WTC11 (cell line): ENCODE measurements around the gene LACTBL1. TPM values are rescaled to one million over a fixed set of nuclear protein-coding genes. Genes with fewer than 3 reads are reported as not detected.
A peak's percentile ranks its signal among the peaks of the same experiment; 100 is the strongest.

Experiments used
- ATAC-seq: fragments of 200-7000 bp; cut with Tn5 transposase; 2 replicates; pipeline ENCODE4 v1.10.0; 2021; ENCODE audit warnings: mild to moderate bottlenecking, moderate library complexity
- CTCF ChIA-PET: fragments of 300-600 bp; sonication (Branson Sonifier 250); formaldehyde crosslinking; loops from one replicate; lab custom pipeline; 2021; ENCODE audit warnings: antibody characterized with exemption; lab: Charles Lee
- POLR2A ChIA-PET: fragments of 350-600 bp; sonication (Branson Sonifier 250); formaldehyde crosslinking; loops from one replicate; lab custom pipeline; 2021; ENCODE audit warnings: antibody characterized with exemption; lab: Charles Lee
- DNase-seq: peaks from one replicate; pipeline ENCODE4 v3.0.0; 2021; ENCODE audit warnings: low spot score
- H3K27ac Mint-ChIP-seq: 2 replicates; pipeline ENCODE4 v1.8.0; 2021; ENCODE audit warnings: mixed read lengths
- H3K27me3 Mint-ChIP-seq: 2 replicates; pipeline ENCODE4 v1.8.0; 2021; ENCODE audit warnings: low read depth, mild to moderate bottlenecking, moderate library complexity, mixed read lengths
- H3K36me3 Mint-ChIP-seq: 2 replicates; pipeline ENCODE4 v1.8.0; 2021; ENCODE audit warnings: mixed read lengths
- H3K4me1 Mint-ChIP-seq: 2 replicates; pipeline ENCODE4 v1.8.0; 2022; ENCODE audit warnings: mixed read lengths
- H3K4me3 Mint-ChIP-seq: 2 replicates; pipeline ENCODE4 v1.8.0; 2021; ENCODE audit warnings: mild to moderate bottlenecking, moderate library complexity, mixed read lengths
- H3K9me3 Mint-ChIP-seq: 2 replicates; pipeline ENCODE4 v1.8.0; 2021; ENCODE audit warnings: mixed read lengths
- ATF1 ChIP-seq: sonication (generic); formaldehyde crosslinking; IDR thresholded peaks from 2 replicates; pipeline ENCODE4 v1.8.1; 2023; ENCODE audit warnings: mild to moderate bottlenecking, moderate library complexity, missing genetic modification reagents
- CBFB ChIP-seq: sonication (generic); formaldehyde crosslinking; IDR thresholded peaks from 2 replicates; pipeline ENCODE4 v1.8.1; 2022; ENCODE audit warnings: mild to moderate bottlenecking, low read depth, missing genetic modification reagents
- E2F4 ChIP-seq: sonication (generic); formaldehyde crosslinking; IDR thresholded peaks from 2 replicates; pipeline ENCODE4 v1.8.1; 2022; ENCODE audit warnings: low read depth, mild to moderate bottlenecking, moderate library complexity, missing genetic modification reagents, borderline replicate concordance
- FOXP4 ChIP-seq: sonication (generic); formaldehyde crosslinking; IDR thresholded peaks from 2 replicates; pipeline ENCODE4 v1.8.0; 2022; ENCODE audit warnings: mild to moderate bottlenecking, missing genetic modification reagents
- GTF2I ChIP-seq: fragments of 250-450 bp; sonication (Bioruptor Pico); conservative IDR thresholded peaks from 2 replicates; pipeline ENCODE4 v1.4.0; 2021; ENCODE audit warnings: mild to moderate bottlenecking
- NFE2L1 ChIP-seq: sonication (generic); formaldehyde crosslinking; IDR thresholded peaks from 2 replicates; pipeline ENCODE4 v1.8.1; 2023; ENCODE audit warnings: missing genetic modification reagents
- RORB ChIP-seq: fragments of 250-450 bp; sonication (Bioruptor Pico); IDR thresholded peaks from 2 replicates; pipeline ENCODE4 v1.9.0; 2021; ENCODE audit warnings: mild to moderate bottlenecking
- TCF7 ChIP-seq: sonication (generic); formaldehyde crosslinking; IDR thresholded peaks from 2 replicates; pipeline ENCODE4 v1.8.0; 2022; ENCODE audit warnings: mild to moderate bottlenecking, low read depth, missing genetic modification reagents, moderate library complexity
- ZMAT4 ChIP-seq: fragments of 250-450 bp; sonication (Bioruptor Pico); IDR thresholded peaks from 2 replicates; pipeline ENCODE4 v1.9.0; 2021; ENCODE audit warnings: mild to moderate bottlenecking
- ZNF416 ChIP-seq: fragments of 250-450 bp; sonication (Bioruptor Pico); IDR thresholded peaks from 2 replicates; pipeline ENCODE4 v1.9.0; 2021; ENCODE audit warnings: mild to moderate bottlenecking, inconsistent platforms
- ZNF423 ChIP-seq: fragments of 250-450 bp; sonication (Bioruptor Pico); IDR thresholded peaks from 2 replicates; pipeline ENCODE4 v2.1.2; 2022; ENCODE audit warnings: mild to moderate bottlenecking, moderate library complexity
- total RNA-seq: library from RNA; stranded (reverse); gene quantifications from 3 replicates; pipeline ENCODE4 v1.2.3, GENCODE V29; 2021
- TF ChIP-seq, protein P1 (sequence below): fragments of 250-450 bp; sonication (Bioruptor Pico); IDR thresholded peaks from 2 replicates; pipeline ENCODE4 v2.1.2; 2022; ENCODE audit warnings: mild to moderate bottlenecking, moderate library complexity
- TF ChIP-seq, protein P2 (sequence below): sonication (generic); formaldehyde crosslinking; IDR thresholded peaks from 2 replicates; pipeline ENCODE4 v1.8.1; 2023; ENCODE audit warnings: mild to moderate bottlenecking, missing genetic modification reagents, moderate library complexity
- TF ChIP-seq, protein P3 (sequence below): sonication (generic); formaldehyde crosslinking; IDR thresholded peaks from 2 replicates; pipeline ENCODE4 v1.8.1; 2022; ENCODE audit warnings: low read depth, missing genetic modification reagents, borderline replicate concordance
- TF ChIP-seq, protein P4 (sequence below): sonication (generic); formaldehyde crosslinking; conservative IDR thresholded peaks from 2 replicates; pipeline ENCODE4 v1.8.1; 2023; ENCODE audit warnings: mild to moderate bottlenecking, low read depth, missing genetic modification reagents, moderate library complexity

Gene LACTBL1
- total RNA-seq, 1 experiment from 2014 or later: not detected

DNA sequence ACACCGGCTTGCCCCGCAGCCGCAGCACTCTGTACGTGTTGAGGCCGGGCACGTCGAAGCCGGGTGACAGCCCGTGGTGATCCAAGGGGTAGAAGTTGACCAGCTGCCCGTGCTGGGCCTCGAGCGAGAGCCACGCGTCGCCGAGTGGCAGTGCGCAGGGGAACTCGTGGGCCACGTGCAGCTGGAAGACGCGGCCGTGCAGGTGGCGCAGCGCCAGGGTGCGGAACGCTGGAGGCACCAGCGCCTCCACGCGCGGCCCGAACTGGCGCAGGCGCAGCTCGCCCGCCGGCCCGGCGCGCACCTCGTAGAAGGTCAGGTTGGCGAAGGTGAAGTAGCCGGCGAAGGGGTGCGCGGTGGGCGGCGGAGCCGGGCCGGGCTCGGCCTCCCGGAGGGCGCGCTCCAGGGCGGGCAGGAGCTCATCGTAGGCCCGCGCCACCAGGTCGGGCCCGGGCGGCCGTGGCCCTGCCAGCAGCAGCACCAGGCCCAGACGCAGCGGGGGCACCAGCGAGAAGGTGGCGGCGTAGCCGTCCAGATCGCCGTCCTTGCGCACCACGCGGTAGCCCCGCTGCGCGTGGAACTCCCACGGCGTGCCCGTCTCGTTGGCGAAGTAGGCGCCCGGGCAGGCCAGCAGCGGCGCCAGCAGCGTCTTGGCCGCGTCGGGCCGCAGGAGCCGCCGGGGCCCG, 19.5 kb downstream of the LACTBL1 start:
- Mint-ChIP-seq H3K36me3 (no peaks in the 10 kb centered on the region), H3K4me1 (no peaks in the 10 kb centered on the region), H3K27ac (no peak overlapping the region), H3K9me3 (no peaks in the 10 kb centered on the region), H3K4me3 (peak overlapping the region; percentile 18; the same call in 1 of the 2 replicates), H3K27me3 (peaks cover 50% of the 10 kb centered on the region)
- CTCF ChIA-PET: interaction anchor here (0.6 to 3.0 kb wide), 6 partner anchors 11 to 249 kb away, joined by 3 to 18 read pairs (median 3); no protein-coding TSS in a partner anchor
- TF ChIP-seq, protein P1, sequence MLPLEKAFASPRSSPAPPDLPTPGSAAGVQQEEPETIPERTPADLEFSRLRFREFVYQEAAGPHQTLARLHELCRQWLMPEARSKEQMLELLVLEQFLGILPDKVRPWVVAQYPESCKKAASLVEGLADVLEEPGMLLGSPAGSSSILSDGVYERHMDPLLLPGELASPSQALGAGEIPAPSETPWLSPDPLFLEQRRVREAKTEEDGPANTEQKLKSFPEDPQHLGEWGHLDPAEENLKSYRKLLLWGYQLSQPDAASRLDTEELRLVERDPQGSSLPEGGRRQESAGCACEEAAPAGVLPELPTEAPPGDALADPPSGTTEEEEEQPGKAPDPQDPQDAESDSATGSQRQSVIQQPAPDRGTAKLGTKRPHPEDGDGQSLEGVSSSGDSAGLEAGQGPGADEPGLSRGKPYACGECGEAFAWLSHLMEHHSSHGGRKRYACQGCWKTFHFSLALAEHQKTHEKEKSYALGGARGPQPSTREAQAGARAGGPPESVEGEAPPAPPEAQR (CRISPR knock-in tag): no peak
- TF ChIP-seq, protein P2, sequence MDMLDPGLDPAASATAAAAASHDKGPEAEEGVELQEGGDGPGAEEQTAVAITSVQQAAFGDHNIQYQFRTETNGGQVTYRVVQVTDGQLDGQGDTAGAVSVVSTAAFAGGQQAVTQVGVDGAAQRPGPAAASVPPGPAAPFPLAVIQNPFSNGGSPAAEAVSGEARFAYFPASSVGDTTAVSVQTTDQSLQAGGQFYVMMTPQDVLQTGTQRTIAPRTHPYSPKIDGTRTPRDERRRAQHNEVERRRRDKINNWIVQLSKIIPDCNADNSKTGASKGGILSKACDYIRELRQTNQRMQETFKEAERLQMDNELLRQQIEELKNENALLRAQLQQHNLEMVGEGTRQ (CRISPR knock-in tag): 0 out of 2 replicates have a peak, but pooled peaks have one; percentile 33
- peak; percentile 40; the same call in 1 of the 2 replicates for TF ChIP-seq ZNF423 (CRISPR knock-in tag)
- TF ChIP-seq ATF1 (CRISPR knock-in tag): peak; percentile 69; the same call in 1 of the 2 replicates
- TF ChIP-seq NFE2L1: peak; percentile 31; the same call in 1 of the 2 replicates
- TF ChIP-seq, protein P3, sequence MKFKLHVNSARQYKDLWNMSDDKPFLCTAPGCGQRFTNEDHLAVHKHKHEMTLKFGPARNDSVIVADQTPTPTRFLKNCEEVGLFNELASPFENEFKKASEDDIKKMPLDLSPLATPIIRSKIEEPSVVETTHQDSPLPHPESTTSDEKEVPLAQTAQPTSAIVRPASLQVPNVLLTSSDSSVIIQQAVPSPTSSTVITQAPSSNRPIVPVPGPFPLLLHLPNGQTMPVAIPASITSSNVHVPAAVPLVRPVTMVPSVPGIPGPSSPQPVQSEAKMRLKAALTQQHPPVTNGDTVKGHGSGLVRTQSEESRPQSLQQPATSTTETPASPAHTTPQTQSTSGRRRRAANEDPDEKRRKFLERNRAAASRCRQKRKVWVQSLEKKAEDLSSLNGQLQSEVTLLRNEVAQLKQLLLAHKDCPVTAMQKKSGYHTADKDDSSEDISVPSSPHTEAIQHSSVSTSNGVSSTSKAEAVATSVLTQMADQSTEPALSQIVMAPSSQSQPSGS (CRISPR knock-in tag): no peak
- TF ChIP-seq, protein P4, sequence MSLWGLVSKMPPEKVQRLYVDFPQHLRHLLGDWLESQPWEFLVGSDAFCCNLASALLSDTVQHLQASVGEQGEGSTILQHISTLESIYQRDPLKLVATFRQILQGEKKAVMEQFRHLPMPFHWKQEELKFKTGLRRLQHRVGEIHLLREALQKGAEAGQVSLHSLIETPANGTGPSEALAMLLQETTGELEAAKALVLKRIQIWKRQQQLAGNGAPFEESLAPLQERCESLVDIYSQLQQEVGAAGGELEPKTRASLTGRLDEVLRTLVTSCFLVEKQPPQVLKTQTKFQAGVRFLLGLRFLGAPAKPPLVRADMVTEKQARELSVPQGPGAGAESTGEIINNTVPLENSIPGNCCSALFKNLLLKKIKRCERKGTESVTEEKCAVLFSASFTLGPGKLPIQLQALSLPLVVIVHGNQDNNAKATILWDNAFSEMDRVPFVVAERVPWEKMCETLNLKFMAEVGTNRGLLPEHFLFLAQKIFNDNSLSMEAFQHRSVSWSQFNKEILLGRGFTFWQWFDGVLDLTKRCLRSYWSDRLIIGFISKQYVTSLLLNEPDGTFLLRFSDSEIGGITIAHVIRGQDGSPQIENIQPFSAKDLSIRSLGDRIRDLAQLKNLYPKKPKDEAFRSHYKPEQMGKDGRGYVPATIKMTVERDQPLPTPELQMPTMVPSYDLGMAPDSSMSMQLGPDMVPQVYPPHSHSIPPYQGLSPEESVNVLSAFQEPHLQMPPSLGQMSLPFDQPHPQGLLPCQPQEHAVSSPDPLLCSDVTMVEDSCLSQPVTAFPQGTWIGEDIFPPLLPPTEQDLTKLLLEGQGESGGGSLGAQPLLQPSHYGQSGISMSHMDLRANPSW (CRISPR knock-in tag): 0 out of 2 replicates have a peak, but pooled peaks have one; percentile 74
- TF ChIP-seq FOXP4 (CRISPR knock-in tag): peak; percentile 23; the same call in 1 of the 2 replicates
- POLR2A ChIA-PET: no interaction called here
- ATAC-seq: peak; percentile 63
- peak; percentile 33 for DNase-seq

GRCh38 chr1:22952694-22953056, 20.0 kb downstream of the LACTBL1 start:
- Mint-ChIP-seq H3K4me3 (peak overlapping the region; percentile 18; the same call in 1 of the 2 replicates), H3K27me3 (peaks cover 50% of the 10 kb centered on the region), H3K27ac (no peak overlapping the region), H3K9me3 (no peaks in the 10 kb centered on the region), H3K36me3 (no peaks in the 10 kb centered on the region), H3K4me1 (no peaks in the 10 kb centered on the region)
- no peak for DNase-seq
- ATAC-seq: no peak
- ChIA-PET POLR2A (no interaction called here), CTCF (interaction anchor here (0.6 to 3.0 kb wide), 5 partner anchors 12 to 248 kb away, joined by 3 to 18 read pairs (median 3); no protein-coding TSS in a partner anchor)
- TF ChIP-seq E2F4 (no peak), ZNF423 (CRISPR knock-in tag) (no peak), GTF2I (CRISPR knock-in tag) (no peak), ZMAT4 (CRISPR knock-in tag) (no peak), FOXP4 (CRISPR knock-in tag) (no peak), CBFB (no peak), RORB (CRISPR knock-in tag) (no peak), ZNF416 (no peak), TCF7 (no peak)
- TF ChIP-seq, protein P2 (CRISPR knock-in tag): no peak
